ENCODE data around the gene LRBA. TPM values are rescaled to one million over a fixed set of nuclear protein-coding genes. Genes with fewer than 3 reads are reported as not detected.
"Not testable (repeated sequence)": the region's sequence is repeated elsewhere in the genome, so short reads cannot be mapped to it uniquely, and the experiment has no call there.

LRBA gene
- total and polyA plus RNA-seq, 8 donors: 43.3 to 62.5 (median 52.3) TPM

DNA sequence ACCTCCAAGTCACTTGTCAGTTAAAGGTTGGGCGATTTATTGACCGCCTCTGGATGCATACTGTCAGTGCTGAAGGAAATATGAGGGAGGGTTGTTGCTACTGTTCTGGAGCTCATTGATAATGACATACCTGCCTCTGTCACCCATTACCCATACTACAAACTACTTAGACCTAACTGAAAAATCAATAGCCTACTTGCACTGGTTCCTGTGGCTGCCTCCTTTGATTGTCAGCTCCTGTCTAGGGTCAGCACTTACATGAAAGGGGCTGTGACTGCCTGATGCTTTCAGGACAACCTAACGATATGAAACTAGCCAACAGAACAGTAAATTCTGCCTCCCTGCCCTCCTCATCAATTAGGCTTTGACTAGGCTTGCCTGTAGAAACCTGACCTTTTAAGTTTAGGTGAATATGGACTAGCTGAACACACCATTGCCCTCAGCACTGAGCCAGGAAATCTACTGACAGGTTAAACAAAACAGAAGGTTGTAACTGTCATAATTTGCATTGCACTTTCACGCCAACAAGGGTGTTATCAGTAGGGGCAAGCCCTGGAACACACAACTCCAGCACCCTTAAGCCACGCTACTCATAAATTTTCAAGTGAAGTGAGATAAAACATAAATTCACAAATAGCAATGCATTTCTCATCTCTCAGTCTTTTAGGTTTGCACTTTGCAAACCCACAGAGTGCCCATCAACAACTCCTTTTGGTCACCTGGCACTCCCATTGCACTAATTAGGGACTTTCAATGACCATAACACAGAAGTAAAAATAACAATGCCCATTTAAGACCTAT is 442.2 kb downstream of the LRBA start:
- TF ChIP-seq, protein P1, sequence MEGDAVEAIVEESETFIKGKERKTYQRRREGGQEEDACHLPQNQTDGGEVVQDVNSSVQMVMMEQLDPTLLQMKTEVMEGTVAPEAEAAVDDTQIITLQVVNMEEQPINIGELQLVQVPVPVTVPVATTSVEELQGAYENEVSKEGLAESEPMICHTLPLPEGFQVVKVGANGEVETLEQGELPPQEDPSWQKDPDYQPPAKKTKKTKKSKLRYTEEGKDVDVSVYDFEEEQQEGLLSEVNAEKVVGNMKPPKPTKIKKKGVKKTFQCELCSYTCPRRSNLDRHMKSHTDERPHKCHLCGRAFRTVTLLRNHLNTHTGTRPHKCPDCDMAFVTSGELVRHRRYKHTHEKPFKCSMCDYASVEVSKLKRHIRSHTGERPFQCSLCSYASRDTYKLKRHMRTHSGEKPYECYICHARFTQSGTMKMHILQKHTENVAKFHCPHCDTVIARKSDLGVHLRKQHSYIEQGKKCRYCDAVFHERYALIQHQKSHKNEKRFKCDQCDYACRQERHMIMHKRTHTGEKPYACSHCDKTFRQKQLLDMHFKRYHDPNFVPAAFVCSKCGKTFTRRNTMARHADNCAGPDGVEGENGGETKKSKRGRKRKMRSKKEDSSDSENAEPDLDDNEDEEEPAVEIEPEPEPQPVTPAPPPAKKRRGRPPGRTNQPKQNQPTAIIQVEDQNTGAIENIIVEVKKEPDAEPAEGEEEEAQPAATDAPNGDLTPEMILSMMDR (IDR thresholded peaks at IDR 0.05): no peak
- intact Hi-C loops (cut with DNase I): no loop called here
- no peak for ATAC-seq

DNA sequence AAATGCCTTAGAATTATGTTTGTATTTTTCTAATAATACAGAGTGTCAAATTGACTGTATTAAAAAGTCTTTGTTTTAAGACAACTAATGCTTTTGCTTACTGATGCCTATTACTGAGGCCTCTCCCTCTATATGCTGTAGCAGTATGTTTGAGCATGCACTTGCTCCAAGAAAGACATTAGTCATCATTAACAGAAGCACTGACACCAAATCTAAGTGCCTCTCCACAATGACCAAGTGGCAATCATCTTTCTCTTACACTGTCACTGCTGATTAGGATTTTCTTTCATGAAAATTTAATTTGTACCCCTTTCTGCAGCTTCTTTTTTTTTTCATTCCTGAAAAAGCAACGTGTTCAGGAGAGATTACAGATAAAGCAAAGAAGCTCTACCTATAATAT is 444.2 kb downstream of the LRBA start:
- H3K27me3 ChIP-seq: no peaks in the 10 kb centered on the region
- no peak for ATAC-seq
- H3K4me1 ChIP-seq: no peaks in the 10 kb centered on the region
- intact Hi-C loops (cut with DNase I): no loop called here
- TF ChIP-seq, protein P1 (IDR thresholded peaks at IDR 0.05): no peak
- DNase-seq: no peak
- H3K36me3 ChIP-seq: no peaks in the 10 kb centered on the region
- H3K27ac ChIP-seq: no peak overlapping the region
- H3K4me3 ChIP-seq: no peak overlapping the region
- no peaks in the 10 kb centered on the region for H3K9me3 ChIP-seq

More for the DNA sequence above, 442.2 kb downstream of the LRBA start:
- Histone ChIP-seq H3K36me3 (no peaks in the 10 kb centered on the region), H3K27me3 (no peaks in the 10 kb centered on the region), H3K4me3 (no peak overlapping the region), H3K9me3 (no peaks in the 10 kb centered on the region), H3K27ac (no peak overlapping the region), H3K4me1 (no peaks in the 10 kb centered on the region)
- no peak for DNase-seq

DNA sequence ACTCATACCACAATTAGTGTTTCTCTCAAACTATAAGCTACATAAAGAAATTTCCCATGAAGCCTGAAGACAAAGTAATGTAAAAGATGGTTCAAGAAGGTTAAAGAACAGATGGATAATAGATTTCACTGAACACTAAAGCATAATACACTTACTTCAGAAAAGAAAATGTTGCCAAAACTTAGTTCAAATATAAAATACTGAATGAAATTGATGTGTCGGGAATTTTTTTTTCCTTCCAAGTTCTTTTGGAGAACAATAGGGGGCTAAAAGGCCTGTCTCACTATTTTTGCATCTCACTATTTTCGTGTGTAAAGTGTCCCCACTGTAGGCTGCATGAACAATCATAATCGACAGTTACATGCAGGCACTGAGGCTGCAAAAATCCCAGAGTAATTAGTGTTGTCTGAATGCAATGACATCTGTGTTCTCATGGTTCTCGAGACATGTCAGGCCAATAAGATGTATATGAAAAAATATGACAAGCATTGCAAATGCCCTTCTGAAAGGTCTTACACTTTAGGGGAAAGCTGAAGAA is 445.0 kb downstream of the LRBA start:
- Histone ChIP-seq H3K27me3 (no peaks in the 10 kb centered on the region), H3K9me3 (peaks cover 0 to 2% of the 10 kb centered on the region in 2 donors), H3K36me3 (peaks cover 0 to 3% of the 10 kb centered on the region in 2 donors), H3K27ac (no peak overlapping the region), H3K4me1 (no peaks in the 10 kb centered on the region), H3K4me3 (no peak overlapping the region)
- ATAC-seq (no peak), DNase-seq (no peak)
- intact Hi-C loops (cut with DNase I): no loop called here
- TF ChIP-seq, protein P1 (IDR thresholded peaks at IDR 0.05): no peak

DNA sequence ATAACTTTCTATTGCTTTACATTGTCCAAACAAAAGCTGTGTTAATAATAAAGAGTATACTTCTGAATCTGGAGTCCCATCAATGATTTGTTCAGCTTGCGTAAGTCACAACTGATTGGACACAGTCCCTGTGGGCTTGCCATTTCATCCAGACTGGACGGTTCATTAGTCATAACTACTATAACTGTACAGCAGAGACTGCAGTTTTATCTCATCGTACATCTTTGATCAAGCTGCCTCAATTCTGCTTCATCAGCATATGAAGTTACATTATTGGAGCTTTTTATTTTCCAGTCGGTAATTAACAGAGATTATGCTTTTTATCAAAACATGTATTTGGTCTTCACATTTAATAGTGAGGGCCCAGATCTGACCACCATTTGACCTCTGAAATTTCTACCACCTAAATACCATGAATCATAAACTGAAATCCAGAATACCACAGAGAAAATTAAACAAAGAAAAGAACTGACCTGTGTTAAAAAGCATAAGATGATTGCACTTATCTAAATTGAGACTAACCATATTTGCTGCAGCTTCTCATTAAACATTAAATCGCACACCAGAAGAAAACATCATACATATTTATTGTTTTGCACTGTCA is 445.6 kb downstream of the LRBA start:
- Histone ChIP-seq H3K4me3 (no peak overlapping the region), H3K27ac (no peak overlapping the region), H3K27me3 (no peaks in the 10 kb centered on the region), H3K9me3 (peaks cover 0 to 6% of the 10 kb centered on the region in 2 donors), H3K36me3 (peaks cover 0 to 7% of the 10 kb centered on the region in 2 donors), H3K4me1 (no peaks in the 10 kb centered on the region)
- intact Hi-C loops (cut with DNase I): no loop called here
- TF ChIP-seq, protein P1 (IDR thresholded peaks at IDR 0.05): no peak
- DNase-seq (no peak), ATAC-seq (no peak)

DNA sequence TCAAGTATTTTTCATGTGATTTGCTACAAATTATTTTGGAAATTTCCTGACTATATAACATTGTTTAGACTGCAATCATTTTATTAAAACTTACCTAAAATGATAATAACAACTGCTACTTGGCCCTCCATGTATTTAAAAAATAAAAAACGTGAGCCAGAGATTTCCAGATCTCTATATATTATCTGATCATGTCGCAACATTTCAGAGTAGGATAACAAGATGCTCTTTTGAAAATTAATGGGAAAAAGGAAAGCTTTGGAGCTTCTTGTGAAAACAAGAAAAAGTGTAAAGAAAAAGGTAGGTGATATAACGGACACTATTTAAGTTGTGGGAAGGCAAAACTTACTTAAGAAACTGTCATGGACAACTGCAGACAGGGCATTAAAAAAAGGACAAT is 448.0 kb downstream of the LRBA start:
- TF ChIP-seq, protein P1 (IDR thresholded peaks at IDR 0.05): no peak
- H3K36me3 ChIP-seq: peaks cover 0 to 7% of the 10 kb centered on the region in 2 donors
- no peaks in the 10 kb centered on the region for H3K4me1 ChIP-seq
- no peak overlapping the region for H3K4me3 ChIP-seq
- peaks cover 0 to 6% of the 10 kb centered on the region in 2 donors for H3K9me3 ChIP-seq
- intact Hi-C loops (cut with DNase I): no loop called here
- no peak for ATAC-seq
- no peak for DNase-seq
- H3K27me3 ChIP-seq: no peaks in the 10 kb centered on the region
- no peak overlapping the region for H3K27ac ChIP-seq

DNA sequence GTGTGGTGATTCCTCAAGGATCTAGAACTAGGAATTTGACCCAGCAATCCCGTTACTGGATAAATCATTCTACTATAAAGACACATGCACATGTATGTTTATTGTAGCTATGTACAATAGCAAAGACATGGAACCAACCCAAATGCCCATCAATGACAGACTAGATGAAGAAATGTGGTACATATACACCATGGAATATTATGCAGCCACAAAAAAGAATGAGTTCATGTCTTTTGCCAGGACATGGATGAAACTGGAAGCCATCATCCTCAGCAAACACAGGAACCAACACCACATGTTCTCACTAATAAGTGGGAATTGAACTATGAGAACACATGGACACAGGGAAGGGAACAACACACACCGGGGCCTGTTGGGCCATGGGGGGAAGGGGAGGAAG is 450.1 kb downstream of the LRBA start:
- H3K27me3 ChIP-seq; H3K4me3 ChIP-seq; H3K27ac ChIP-seq; intact Hi-C loops (cut with DNase I); H3K9me3 ChIP-seq; H3K4me1 ChIP-seq; H3K36me3 ChIP-seq; DNase-seq; ATAC-seq: not testable (repeated sequence)
